CD4-positive, alpha-beta T cell (primary cell): ENCODE measurements around the gene RAP1GAP2. TPM values are rescaled to one million over a fixed set of nuclear protein-coding genes. Genes with fewer than 3 reads are reported as not detected.

ENCODE experiments used
- ATAC-seq: fragments of 200-7000 bp; cut with Tn5 transposase; one replicate; pipeline ENCODE4 v1.10.0; 2022; ENCODE audit warnings: mild to moderate bottlenecking; ENCODE audit not compliant: poor library complexity
- CTCF ChIA-PET: fragments of 350-600 bp; sonication (Branson Sonifier 250); formaldehyde crosslinking; loops from one replicate; lab custom pipeline; 2021; ENCODE audit warnings: antibody characterized with exemption, inconsistent platforms; lab: Charles Lee
- POLR2A ChIA-PET: fragments of 350-600 bp; sonication (Branson Sonifier 250); formaldehyde crosslinking; loops from one replicate; lab custom pipeline; 2021; ENCODE audit warnings: antibody characterized with exemption, inconsistent platforms; lab: Charles Lee
- DNase-seq, 14 experiments: peaks; one replicate each; pipeline ENCODE4 v3.0.0-alpha.2; 2013 to 2020; ENCODE audit warnings: mixed read lengths in 2 of 14
- H3K27ac ChIP-seq, 2 donors: one replicate each; pipeline versions ENCODE4 v1.5.1 to v1.7.0; 2013; ENCODE audit warnings: low read length in 2 of 2, low read depth in 1 of 2, mild to moderate bottlenecking in 1 of 2
- H3K27me3 ChIP-seq, 2 experiments: 1 replicate in 1 of 2; 2 replicates in 1 of 2; pipeline versions ENCODE4 v1.6.1 to v1.7.0; 2013; ENCODE audit warnings: low read length in 2 of 2, control low read depth in 1 of 2, mild to moderate bottlenecking in 1 of 2, moderate library complexity in 1 of 2; ENCODE audit not compliant: insufficient read depth in 2 of 2, control insufficient read depth in 1 of 2
- H3K36me3 ChIP-seq: one replicate; pipeline ENCODE4 v1.6.1; 2013; ENCODE audit warnings: low read length, control low read depth; ENCODE audit not compliant: insufficient read depth
- H3K4me1 ChIP-seq: one replicate; pipeline ENCODE4 v1.6.1; 2013; ENCODE audit warnings: low read length, control low read depth; ENCODE audit not compliant: insufficient read depth
- H3K4me3 ChIP-seq: one replicate; pipeline ENCODE4 v1.5.1; 2013; ENCODE audit warnings: mild to moderate bottlenecking, low read length, moderate library complexity
- H3K9me3 ChIP-seq, 2 experiments: 1 replicate in 1 of 2; 2 replicates in 1 of 2; pipeline versions ENCODE4 v1.6.1 to v1.7.0; 2013; ENCODE audit warnings: low read length in 2 of 2, mild to moderate bottlenecking in 2 of 2, control low read depth in 1 of 2, moderate library complexity in 1 of 2; ENCODE audit not compliant: control insufficient read depth in 1 of 2, insufficient read depth in 1 of 2
- H3K27ac Mint-ChIP-seq: one replicate; pipeline ENCODE4 v1.8.0; 2020; ENCODE audit warnings: mixed read lengths
- H3K27me3 Mint-ChIP-seq: one replicate; pipeline ENCODE4 v1.8.0; 2021; ENCODE audit warnings: mixed read lengths
- H3K36me3 Mint-ChIP-seq: one replicate; pipeline ENCODE4 v1.8.0; 2021; ENCODE audit warnings: low read depth, mixed read lengths
- H3K4me1 Mint-ChIP-seq: one replicate; pipeline ENCODE4 v1.8.0; 2021; ENCODE audit warnings: low read depth, mixed read lengths
- H3K4me3 Mint-ChIP-seq: one replicate; pipeline ENCODE4 v1.8.0; 2020; ENCODE audit warnings: mild to moderate bottlenecking, mixed read lengths
- H3K9me3 Mint-ChIP-seq: one replicate; pipeline ENCODE4 v1.8.0; 2020; ENCODE audit warnings: mixed read lengths
- CTCF ChIP-seq: fragments of 200-600 bp; IDR thresholded peaks from one replicate; pipeline ENCODE4 v1.8.0; 2022; ENCODE audit warnings: antibody characterized with exemption, mild to moderate bottlenecking
- intact Hi-C, 2 experiments: fragments of 100-400 bp; cut with DNase I in 1 of 2; cut with micrococcal nuclease in 1 of 2; formaldehyde crosslinking; loops; one replicate each; pipeline versions ENCODE4 v1.15.1 to v1.9.0; 2023 to 2025; cut with DNase I, micrococcal nuclease
- total RNA-seq, 174 experiments: library from RNA in 2 of 174; stranded (reverse) in 2 of 174; gene quantifications; one replicate each; pipeline ENCODE4 v1.2.3 and lab custom pipeline; 2021 to 2026

Gene RAP1GAP2
- total RNA-seq, 2 experiments from 2014 or later = 46.3 to 49.7 TPM

GRCh38 chr17:2901582-2901981 lies 105.3 kb downstream of the RAP1GAP2 start:
- no peak for TF ChIP-seq CTCF
- peaks cover 6% of the 10 kb centered on the region for H3K4me1 Mint-ChIP-seq
- no peak for ATAC-seq
- no peaks in the 10 kb centered on the region for H3K27me3 ChIP-seq
- H3K9me3 Mint-ChIP-seq = no peaks in the 10 kb centered on the region
- no peak overlapping the region for H3K27ac ChIP-seq
- no peak overlapping the region for H3K4me3 ChIP-seq
- H3K36me3 ChIP-seq = peaks cover 24% of the 10 kb centered on the region
- peaks cover 4% of the 10 kb centered on the region for H3K4me1 ChIP-seq
- H3K9me3 ChIP-seq = peaks cover 0 to 16% of the 10 kb centered on the region in 2 experiments
- H3K27me3 Mint-ChIP-seq = no peaks in the 10 kb centered on the region
- CTCF ChIA-PET = no interaction called here
- intact Hi-C loops = no loop called here
- H3K27ac Mint-ChIP-seq = no peak overlapping the region
- POLR2A ChIA-PET = no interaction called here
- peaks cover 19% of the 10 kb centered on the region for H3K36me3 Mint-ChIP-seq
- no peak for DNase-seq
- H3K4me3 Mint-ChIP-seq = no peak overlapping the region

- Histone ChIP-seq H3K27me3 (no peaks in the 10 kb centered on the region), H3K27ac (no peak overlapping the region), H3K36me3 (peaks cover 28% of the 10 kb centered on the region), H3K4me1 (peaks cover 4% of the 10 kb centered on the region), H3K4me3 (no peak overlapping the region), H3K9me3 (peaks cover 0 to 16% of the 10 kb centered on the region in 2 experiments)
- H3K27me3 Mint-ChIP-seq = no peaks in the 10 kb centered on the region
- ChIA-PET CTCF (no interaction called here), POLR2A (no interaction called here)
- no peak for DNase-seq
- no peak overlapping the region for H3K27ac Mint-ChIP-seq
- peaks cover 28% of the 10 kb centered on the region for H3K36me3 Mint-ChIP-seq
- H3K4me3 Mint-ChIP-seq = no peak overlapping the region
- ATAC-seq = no peak
- peaks cover 12% of the 10 kb centered on the region for H3K4me1 Mint-ChIP-seq
- H3K9me3 Mint-ChIP-seq = no peaks in the 10 kb centered on the region
- intact Hi-C loops = no loop called here
- no peak for TF ChIP-seq CTCF
These were observed 106.3 kb downstream of the RAP1GAP2 start for GRCh38 chr17:2902546-2902945.

- Mint-ChIP-seq H3K4me3 (no peak overlapping the region), H3K4me1 (peaks cover 11% of the 10 kb centered on the region), H3K27ac (no peak overlapping the region), H3K9me3 (no peaks in the 10 kb centered on the region), H3K36me3 (peaks cover 34% of the 10 kb centered on the region), H3K27me3 (no peaks in the 10 kb centered on the region)
- Histone ChIP-seq H3K27me3 (no peaks in the 10 kb centered on the region), H3K4me3 (no peak overlapping the region), H3K36me3 (peaks cover 33% of the 10 kb centered on the region), H3K27ac (no peak overlapping the region), H3K9me3 (peaks cover 0 to 16% of the 10 kb centered on the region in 2 experiments), H3K4me1 (peaks cover 4% of the 10 kb centered on the region)
- CTCF ChIA-PET = no interaction called here
- intact Hi-C loops = no loop called here
- DNase-seq (no peak), ATAC-seq (no peak)
- POLR2A ChIA-PET = no interaction called here
- TF ChIP-seq CTCF = no peak
These were observed 107.1 kb downstream of the RAP1GAP2 start for GRCh38 chr17:2903193-2903974.
